HFF-Myc (cell line): Measurements from ENCODE around the gene PRKCE.

Source experiments
- DNase-seq: peaks from one replicate; pipeline ENCODE4 v3.0.0-alpha.2; 2011; ENCODE audit warnings: low read depth; ENCODE audit errors: extremely low read depth
- H3K4me3 ChIP-seq: replicated peaks from 2 replicates; pipeline ENCODE4 v1.5.1; 2011; ENCODE audit warnings: low read depth, mild to moderate bottlenecking, control low read depth, low read length
- TF ChIP-seq, protein P1 (sequence below): IDR thresholded peaks from 2 replicates; pipeline ENCODE4 v1.5.1; 2012; ENCODE audit warnings: mild to moderate bottlenecking, low read depth, low read length, control low read depth; ENCODE audit errors: missing control alignments

PRKCE gene

DNA sequence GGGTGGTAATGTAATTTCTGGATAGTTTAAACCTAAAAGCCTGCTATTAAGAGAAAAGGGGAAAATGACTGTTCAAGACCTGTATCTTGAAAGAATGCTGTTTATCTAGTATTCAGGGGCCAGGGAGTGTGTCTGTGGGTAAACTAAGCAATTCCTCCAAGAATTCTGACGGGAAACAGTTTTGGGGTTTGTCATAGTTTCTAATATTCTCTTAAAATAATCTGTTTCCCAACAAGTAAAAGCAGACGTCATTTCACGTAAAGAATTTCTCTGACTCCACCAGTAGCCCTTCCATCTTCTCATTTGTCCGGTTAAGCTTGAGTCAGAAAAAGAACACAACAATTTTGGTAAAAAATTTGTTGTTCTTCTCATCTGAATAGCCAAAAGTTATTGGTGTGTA, 413.7 kb downstream of the PRKCE start:
- H3K4me3 ChIP-seq: no peak overlapping the region
- TF ChIP-seq, protein P1, sequence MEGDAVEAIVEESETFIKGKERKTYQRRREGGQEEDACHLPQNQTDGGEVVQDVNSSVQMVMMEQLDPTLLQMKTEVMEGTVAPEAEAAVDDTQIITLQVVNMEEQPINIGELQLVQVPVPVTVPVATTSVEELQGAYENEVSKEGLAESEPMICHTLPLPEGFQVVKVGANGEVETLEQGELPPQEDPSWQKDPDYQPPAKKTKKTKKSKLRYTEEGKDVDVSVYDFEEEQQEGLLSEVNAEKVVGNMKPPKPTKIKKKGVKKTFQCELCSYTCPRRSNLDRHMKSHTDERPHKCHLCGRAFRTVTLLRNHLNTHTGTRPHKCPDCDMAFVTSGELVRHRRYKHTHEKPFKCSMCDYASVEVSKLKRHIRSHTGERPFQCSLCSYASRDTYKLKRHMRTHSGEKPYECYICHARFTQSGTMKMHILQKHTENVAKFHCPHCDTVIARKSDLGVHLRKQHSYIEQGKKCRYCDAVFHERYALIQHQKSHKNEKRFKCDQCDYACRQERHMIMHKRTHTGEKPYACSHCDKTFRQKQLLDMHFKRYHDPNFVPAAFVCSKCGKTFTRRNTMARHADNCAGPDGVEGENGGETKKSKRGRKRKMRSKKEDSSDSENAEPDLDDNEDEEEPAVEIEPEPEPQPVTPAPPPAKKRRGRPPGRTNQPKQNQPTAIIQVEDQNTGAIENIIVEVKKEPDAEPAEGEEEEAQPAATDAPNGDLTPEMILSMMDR: no peak
- no peak for DNase-seq

DNA sequence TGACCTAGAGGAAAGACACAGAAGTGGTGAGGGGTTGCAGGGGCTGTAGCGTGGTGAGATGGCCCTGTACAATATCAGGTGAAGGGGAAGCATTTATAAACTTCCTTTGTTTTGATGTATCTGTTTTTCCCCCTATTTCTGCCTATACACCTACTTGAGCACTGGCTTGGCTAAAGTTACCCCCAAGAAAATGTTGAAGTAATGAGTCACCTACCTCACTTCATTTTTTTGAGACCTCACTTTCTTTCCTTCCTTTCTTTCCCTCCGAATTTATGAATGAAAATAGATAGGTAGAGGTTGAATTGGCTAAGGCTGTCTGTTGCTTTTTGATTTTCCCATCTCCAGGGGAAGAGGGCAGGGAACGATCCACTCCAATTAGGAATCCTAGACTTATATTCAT, 414.6 kb downstream of the PRKCE start:
- no peak overlapping the region for H3K4me3 ChIP-seq
- DNase-seq: no peak
- TF ChIP-seq, protein P1: no peak

DNA sequence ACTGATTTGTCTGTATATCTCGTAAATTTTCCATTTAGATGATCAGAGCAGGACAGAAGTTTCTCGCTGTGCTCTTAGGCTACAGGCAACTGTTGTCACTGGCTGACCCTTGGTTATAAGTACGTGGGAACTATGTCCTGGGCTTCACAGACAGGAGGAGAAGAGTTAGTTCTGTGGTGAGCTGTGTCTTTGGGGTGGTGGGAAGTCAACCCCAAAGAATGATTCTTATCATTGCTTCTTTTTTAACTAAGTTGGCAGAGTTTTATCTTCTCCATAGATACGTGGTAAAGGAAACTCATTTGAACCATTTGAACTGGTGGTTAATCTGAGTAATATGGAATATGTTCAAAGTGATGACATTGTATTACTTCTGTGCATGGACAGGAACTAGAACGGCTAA, 415.1 kb downstream of the PRKCE start:
- DNase-seq: no peak
- TF ChIP-seq, protein P1: no peak
- H3K4me3 ChIP-seq: no peak overlapping the region

GRCh38 chr2:46067062-46067461, 415.6 kb downstream of the PRKCE start:
- TF ChIP-seq, protein P1: no peak
- no peak for DNase-seq

GRCh38 chr2:46067501-46068305, 416.2 kb downstream of the PRKCE start:
- DNase-seq: peak; percentile 72
- 0 out of 2 replicates have a peak overlapping the region, but pooled peaks have one; percentile 6 for H3K4me3 ChIP-seq

More at GRCh38 chr2:46067062-46067461, 415.6 kb downstream of the PRKCE start:
- no peak overlapping the region for H3K4me3 ChIP-seq

GRCh38 chr2:46068636-46069035, 417.2 kb downstream of the PRKCE start:
- H3K4me3 ChIP-seq: no peak overlapping the region
- no peak for DNase-seq
- TF ChIP-seq, protein P1: no peak

More at GRCh38 chr2:46067501-46068305, 416.2 kb downstream of the PRKCE start:
- TF ChIP-seq, protein P1: no peak

DNA sequence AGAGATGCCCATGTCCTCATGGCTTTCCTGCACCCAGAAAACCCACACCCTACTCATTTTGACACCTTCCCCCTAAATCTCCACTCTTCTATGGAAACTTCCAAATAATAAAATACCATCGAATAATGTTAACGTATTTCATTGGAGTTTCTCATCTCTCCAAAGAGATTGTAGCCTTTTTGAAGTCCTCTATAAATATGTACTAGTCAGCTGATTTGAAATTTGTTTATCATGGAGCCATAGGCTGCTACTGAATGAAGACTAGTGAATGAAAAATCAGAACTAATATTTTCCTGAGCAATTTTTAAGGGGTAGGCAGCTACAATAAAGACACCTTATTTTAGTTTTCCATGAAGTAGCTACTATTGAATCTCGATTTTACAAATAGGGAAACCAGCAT, 419.6 kb downstream of the PRKCE start:
- no peak for DNase-seq
- no peak overlapping the region for H3K4me3 ChIP-seq
- TF ChIP-seq, protein P1: no peak
